DMS79 treated with DMSO at 0.1 percent for 48 hours (cell line): ENCODE data around the gene PIP4K2B.

ENCODE experiments used
- DNase-seq: peaks from one replicate; lab custom pipeline; 2025; lab: John Stamatoyannopoulos, UW

The PIP4K2B gene

GRCh38 chr17:38730526-38731379, 68.6 kb downstream of the PIP4K2B start:
- peak; percentile 75 for DNase-seq

- DNase-seq: peak; percentile 52
Measured at GRCh38 chr17:38729886-38730525, 69.3 kb downstream of the PIP4K2B start, which contains the start of gene CISD3. Gene CISD3, plus strand, starts transcription at chr17:38730341. Its CDS starts 18 bp downstream, at chr17:38730359.

GRCh38 chr17:38729368-38729885, 69.9 kb downstream of the PIP4K2B start:
- DNase-seq: no peak

GRCh38 chr17:38728290-38728831, 71.0 kb downstream of the PIP4K2B start:
- no peak for DNase-seq

GRCh38 chr17:38727736-38728135, 71.6 kb downstream of the PIP4K2B start:
- DNase-seq: no peak

- DNase-seq: peak; percentile 16
Measured at GRCh38 chr17:38726145-38726544, 73.2 kb downstream of the PIP4K2B start.

- peak; percentile 48 for DNase-seq
Measured at GRCh38 chr17:38725066-38725465, 74.3 kb downstream of the PIP4K2B start.

GRCh38 chr17:38724337-38724988, 74.9 kb downstream of the PIP4K2B start:
- DNase-seq: peak; percentile 75

GRCh38 chr17:38721802-38722201, 77.6 kb downstream of the PIP4K2B start:
- no peak for DNase-seq

GRCh38 chr17:38720941-38721340, 78.4 kb downstream of the PIP4K2B start:
- DNase-seq: no peak

- no peak for DNase-seq
Measured at GRCh38 chr17:38719943-38720641, 79.3 kb downstream of the PIP4K2B start.

- no peak for DNase-seq
Measured at GRCh38 chr17:38719289-38719942, 79.9 kb downstream of the PIP4K2B start.

GRCh38 chr17:38717139-38717745, 82.1 kb downstream of the PIP4K2B start:
- no peak for DNase-seq

GRCh38 chr17:38716368-38717005, 82.9 kb downstream of the PIP4K2B start:
- no peak for DNase-seq
